Ureter (tissue), 1 donor: ENCODE measurements around the gene PRSS56. TPM values are rescaled to one million over a fixed set of nuclear protein-coding genes. Genes with fewer than 3 reads are reported as not detected.

Source experiments
- DNase-seq: peaks from one replicate; pipeline ENCODE4 v3.0.0-alpha.2; 2020; ENCODE audit warnings: low spot score
- total RNA-seq: library from RNA; stranded (reverse); gene quantifications from one replicate; pipeline ENCODE4 v1.2.4, GENCODE V29; 2023
- donor health status: DM: yes; HTN: yes; CAD: no.

Gene PRSS56
- total RNA-seq = not detected

GRCh38 chr2:232519581-232520438 lies at the start of gene PRSS56:
TSS of gene PRSS56 (plus strand) at chr2:232520388. CDS start at chr2:232520599, 211 bp downstream.
- DNase-seq = no peak

- no peak for DNase-seq
Measured at GRCh38 chr2:232473467-232473890, 46.7 kb upstream of the PRSS56 start.

GRCh38 chr2:232476045-232476444 lies 44.1 kb upstream of the PRSS56 start:
- DNase-seq = no peak

GRCh38 chr2:232476791-232477190 lies 43.4 kb upstream of the PRSS56 start:
- no peak for DNase-seq

- DNase-seq = no peak
Measured at GRCh38 chr2:232477751-232478510, 42.3 kb upstream of the PRSS56 start.

GRCh38 chr2:232478571-232479340 lies 41.4 kb upstream of the PRSS56 start:
- no peak for DNase-seq

GRCh38 chr2:232479341-232480200 lies 40.6 kb upstream of the PRSS56 start:
- DNase-seq = no peak

GRCh38 chr2:232480201-232481190 lies 39.7 kb upstream of the PRSS56 start:
- DNase-seq = no peak

- DNase-seq = no peak
Measured at GRCh38 chr2:232481322-232482140, 38.7 kb upstream of the PRSS56 start.

- DNase-seq = no peak
Measured at GRCh38 chr2:232482301-232483238, 37.6 kb upstream of the PRSS56 start.

- no peak for DNase-seq
Measured at GRCh38 chr2:232483311-232483922, 36.8 kb upstream of the PRSS56 start.

GRCh38 chr2:232483923-232484627 lies 36.1 kb upstream of the PRSS56 start:
- no peak for DNase-seq

- no peak for DNase-seq
Measured at GRCh38 chr2:232484628-232485347, 35.4 kb upstream of the PRSS56 start.

- DNase-seq = no peak
Measured at GRCh38 chr2:232485348-232485756, 34.8 kb upstream of the PRSS56 start.

GRCh38 chr2:232485757-232486557 lies 34.2 kb upstream of the PRSS56 start:
- DNase-seq = no peak
